HepG2 (cell line): ENCODE data around the gene AQP6. TPM values are rescaled to one million over a fixed set of nuclear protein-coding genes. Genes with fewer than 3 reads are reported as not detected.

Experiments used
- ATAC-seq: fragments of 200-7000 bp; cut with Tn5 transposase; 3 replicates; pipeline ENCODE4 v1.9.1; 2020; ENCODE audit warnings: mild to moderate bottlenecking, moderate library complexity
- BruUV-seq: library from RNA; stranded (reverse); fragments of 400-500 nt; replicated peaks from 2 replicates; lab custom pipeline; 2021; lab: Mats Ljungman, UMichigan
- CTCF ChIA-PET: fragments of 300-600 bp; formaldehyde crosslinking; extraction: SDS; loops from one replicate; lab custom pipeline; 2021; ENCODE audit warnings: low total read pairs, inconsistent platforms, low intra/inter-chr PET ratio; lab: Yijun Ruan, JAX
- POLR2A ChIA-PET: fragments of 350-600 bp; sonication (Branson Sonifier 250); formaldehyde crosslinking; loops from one replicate; lab custom pipeline; 2020; ENCODE audit warnings: antibody characterized with exemption, inconsistent platforms; lab: Yijun Ruan, JAX
- DNase-seq: peaks from one replicate; pipeline ENCODE4 v3.0.0-alpha.2; 2015; ENCODE audit warnings: low spot score
- FAIRE-seq: peaks from 3 replicates; lab custom pipeline; 2011; peaks lifted over from hg19 to GRCh38; lab: Jason Lieb, UNC
- H2AFZ ChIP-seq: one replicate; pipeline ENCODE4 v1.6.1; 2011; ENCODE audit warnings: low read length, inconsistent platforms
- H3K27ac ChIP-seq: fragments of 300-600 bp; 3 replicates; pipeline ENCODE4 v1.8.0; 2011; ENCODE audit warnings: mixed run types, mild to moderate bottlenecking, mixed read lengths, low read length, inconsistent platforms; ENCODE audit not compliant: insufficient read depth; ENCODE audit errors: extremely low read length
- H3K27me3 ChIP-seq, 2 experiments: fragments of 200-600 bp in 1 of 2; 2 replicates in 1 of 2; 3 replicates in 1 of 2; pipeline versions ENCODE4 v1.6.0 to v1.8.0; 2011; ENCODE audit warnings: low read length in 2 of 2, mild to moderate bottlenecking in 2 of 2, moderate library complexity in 2 of 2, inconsistent platforms in 1 of 2; ENCODE audit not compliant: insufficient read depth in 2 of 2, control insufficient read depth in 1 of 2
- H3K36me3 ChIP-seq, 2 experiments: fragments of 200-600 bp in 1 of 2; replicated peaks in 1 of 2; 2 replicates in 1 of 2; 3 replicates in 1 of 2; pipeline versions ENCODE4 v1.5.1 to v1.8.0; 2011; ENCODE audit warnings: low read length in 2 of 2, inconsistent platforms in 1 of 2; ENCODE audit not compliant: insufficient read depth in 2 of 2, control insufficient read depth in 1 of 2
- H3K4me1 ChIP-seq: 2 replicates; pipeline ENCODE4 v1.5.1; 2012; ENCODE audit warnings: low read length, inconsistent platforms; ENCODE audit not compliant: insufficient read depth
- H3K4me2 ChIP-seq: 2 replicates; pipeline ENCODE4 v1.6.0; 2011; ENCODE audit warnings: low read depth, low read length, inconsistent platforms
- H3K4me3 ChIP-seq, 3 experiments: fragments of 200-600 bp in 1 of 3; sonication (generic), shearing (Covaris generic) in 1 of 3; replicated peaks in 1 of 3; 2 replicates each; pipeline ENCODE4 v1.5.1; 2011 to 2016; ENCODE audit warnings: low read length in 3 of 3, inconsistent platforms in 2 of 3, low read depth in 2 of 3, mild to moderate bottlenecking in 2 of 3, control low read depth in 1 of 3, mixed read lengths in 1 of 3; ENCODE audit not compliant: insufficient read depth in 1 of 3
- H3K79me2 ChIP-seq: one replicate; pipeline ENCODE4 v1.6.1; 2011; ENCODE audit warnings: low read length, inconsistent platforms; ENCODE audit not compliant: insufficient read depth
- H3K9ac ChIP-seq: 2 replicates; pipeline ENCODE4 v1.6.0; 2011; ENCODE audit warnings: mild to moderate bottlenecking, low read depth, low read length, inconsistent platforms; ENCODE audit not compliant: insufficient read depth
- H3K9me3 ChIP-seq: 2 replicates; pipeline ENCODE4 v1.5.1; 2012; ENCODE audit warnings: mild to moderate bottlenecking, low read length
- H4K20me1 ChIP-seq: 2 replicates; pipeline ENCODE4 v1.6.0; 2011; ENCODE audit warnings: inconsistent platforms, mild to moderate bottlenecking, low read length, moderate library complexity; ENCODE audit not compliant: insufficient read depth
- E2F5 ChIP-seq: sonication (generic); formaldehyde crosslinking; conservative IDR thresholded peaks from 2 replicates; pipeline ENCODE4 v1.4.0; 2020; ENCODE audit warnings: missing genetic modification reagents
- GMEB1 ChIP-seq: sonication (generic); formaldehyde crosslinking; IDR thresholded peaks from 2 replicates; pipeline ENCODE4 v1.5.1; 2020; ENCODE audit warnings: missing genetic modification reagents, mild to moderate bottlenecking, borderline replicate concordance
- JUND ChIP-seq: sonication (generic); formaldehyde crosslinking; IDR thresholded peaks from 2 replicates; pipeline ENCODE4 v1.8.0; 2022; ENCODE audit warnings: mild to moderate bottlenecking, missing genetic modification reagents
- MYPOP ChIP-seq: sonication (generic); formaldehyde crosslinking; IDR thresholded peaks from 2 replicates; pipeline ENCODE4 v1.8.1; 2023; ENCODE audit warnings: mild to moderate bottlenecking, moderate library complexity, missing genetic modification reagents
- ZNF276 ChIP-seq: sonication (generic); formaldehyde crosslinking; IDR thresholded peaks from 2 replicates; pipeline ENCODE4 v1.4.0; 2020; ENCODE audit warnings: mild to moderate bottlenecking, low read depth, missing genetic modification reagents
- ZNF512B ChIP-seq: sonication (generic); formaldehyde crosslinking; IDR thresholded peaks from 2 replicates; pipeline ENCODE4 v1.5.1; 2020; ENCODE audit warnings: missing genetic modification reagents, mild to moderate bottlenecking, borderline replicate concordance
- ZNF816 ChIP-seq: sonication (generic); formaldehyde crosslinking; IDR thresholded peaks from 2 replicates; pipeline ENCODE4 v1.8.0; 2022; ENCODE audit warnings: missing genetic modification reagents, mild to moderate bottlenecking, borderline replicate concordance
- ZNF879 ChIP-seq: sonication (generic); formaldehyde crosslinking; IDR thresholded peaks from 2 replicates; pipeline ENCODE4 v1.8.1; 2023; ENCODE audit warnings: missing genetic modification reagents
- ZSCAN12 ChIP-seq: sonication (generic); formaldehyde crosslinking; IDR thresholded peaks from 2 replicates; pipeline ENCODE4 v1.9.0; 2021; ENCODE audit warnings: mild to moderate bottlenecking, missing genetic modification reagents
- WGBS: methylation state at CpG from one replicate; pipeline ENCODE4 v1.1.6; 2017; ENCODE audit warnings: low lambda C conversion rate; 5-methylcytosine and 5-hydroxymethylcytosine counted together
- in situ Hi-C: cut with HindIII; loops from 2 replicates; pipeline ENCODE4 v1.10.0; 2017; ENCODE audit warnings: low pct_unique_long_range_greater_than_20kb; ENCODE audit not compliant: extremely low pct_ligation_motif_present
- intact Hi-C: fragments of 100-400 bp; cut with micrococcal nuclease; formaldehyde crosslinking; loops from one replicate; pipeline ENCODE4 v1.10.0; 2022; ENCODE audit not compliant: unreplicated experiment
- polyA plus RNA-seq, 8 experiments: library from polyadenylated mRNA; depleted of rRNA in 3 of 8; stranded (reverse) in 7 of 8; unstranded in 1 of 8; fragments of >200 nt; fragmentation: Illumina TruSeq in 4 of 8; extraction: Trizol in 4 of 8; gene quantifications; 2 replicates each; pipeline versions ENCODE4 v1.2.1 to v1.2.3, GENCODE V29; 2011 to 2016; ENCODE audit warnings: low read depth in 4 of 8, missing spikeins in 1 of 8, mixed read lengths in 1 of 8; ENCODE audit not compliant: insufficient read depth in 1 of 8
- total RNA-seq, 5 experiments: library from RNA; depleted of rRNA; stranded (reverse); fragments of >200 nt; fragmentation: Illumina TruSeq; extraction: Trizol; gene quantifications; 2 replicates each; pipeline ENCODE4 v1.2.3, GENCODE V29; 2016; ENCODE audit warnings: low read depth in 1 of 5

Gene AQP6
- total and polyA plus RNA-seq, 2 of the 13 experiments (the other 11 are each of a cell fraction or from before 2014, with no cell fraction given) = 0.32 to 1.3 TPM

- BruUV-seq = no TSS peak
- ChIA-PET POLR2A (no interaction called here), CTCF (no interaction called here)
- peaks cover 1 to 9% of the 10 kb centered on the region in 2 experiments; a peak in 3 of 5 replicates for H3K27me3 ChIP-seq
- H3K36me3 ChIP-seq = no peaks in the 10 kb centered on the region
- intact Hi-C loops (loop anchor here (10.0 kb wide), 1 partner anchor 78 kb away; no protein-coding TSS in a partner anchor), in situ Hi-C loops (loop anchor here (5.0 kb wide), 1 partner anchor 75 kb away; no protein-coding TSS in a partner anchor)
- TF ChIP-seq ZSCAN12 (CRISPR knock-in tag) (no peak), MYPOP (CRISPR knock-in tag) (no peak), E2F5 (CRISPR knock-in tag) (no peak), GMEB1 (CRISPR knock-in tag) (no peak), JUND (CRISPR knock-in tag) (no peak), ZNF879 (CRISPR knock-in tag) (no peak), ZNF512B (CRISPR knock-in tag) (no peak), ZNF816 (CRISPR knock-in tag) (no peak), ZNF276 (CRISPR knock-in tag) (no peak)
- H3K4me3 ChIP-seq = no peak overlapping the region
- H4K20me1 ChIP-seq = no peaks in the 10 kb centered on the region
- no peak overlapping the region for H3K9ac ChIP-seq
- WGBS = 46% methylated on average over 3 of the region's 3 CpGs
- H3K79me2 ChIP-seq = no peaks in the 10 kb centered on the region
- H3K27ac ChIP-seq = no peak overlapping the region
- H3K9me3 ChIP-seq = no peaks in the 10 kb centered on the region
- DNase-seq = no peak
- peaks cover 29% of the 10 kb centered on the region for H3K4me1 ChIP-seq
- no peak overlapping the region for H3K4me2 ChIP-seq
- no peak for FAIRE-seq
- H2AFZ ChIP-seq = no peak overlapping the region
- no peak for ATAC-seq
Measured at GRCh38 chr12:49942512-49942893, 30.2 kb upstream of the AQP6 start.
